Measurements from ENCODE around the gene RGMA.
"Not testable (repeated sequence)": the region's sequence is repeated elsewhere in the genome, so short reads cannot be mapped to it uniquely, and the experiment has no call there.

The RGMA gene

GRCh38 chr15:93048426-93048721 is 40.6 kb downstream of the RGMA start:
- DNase-seq (ENCODE audit: low read depth) = no peak

DNA sequence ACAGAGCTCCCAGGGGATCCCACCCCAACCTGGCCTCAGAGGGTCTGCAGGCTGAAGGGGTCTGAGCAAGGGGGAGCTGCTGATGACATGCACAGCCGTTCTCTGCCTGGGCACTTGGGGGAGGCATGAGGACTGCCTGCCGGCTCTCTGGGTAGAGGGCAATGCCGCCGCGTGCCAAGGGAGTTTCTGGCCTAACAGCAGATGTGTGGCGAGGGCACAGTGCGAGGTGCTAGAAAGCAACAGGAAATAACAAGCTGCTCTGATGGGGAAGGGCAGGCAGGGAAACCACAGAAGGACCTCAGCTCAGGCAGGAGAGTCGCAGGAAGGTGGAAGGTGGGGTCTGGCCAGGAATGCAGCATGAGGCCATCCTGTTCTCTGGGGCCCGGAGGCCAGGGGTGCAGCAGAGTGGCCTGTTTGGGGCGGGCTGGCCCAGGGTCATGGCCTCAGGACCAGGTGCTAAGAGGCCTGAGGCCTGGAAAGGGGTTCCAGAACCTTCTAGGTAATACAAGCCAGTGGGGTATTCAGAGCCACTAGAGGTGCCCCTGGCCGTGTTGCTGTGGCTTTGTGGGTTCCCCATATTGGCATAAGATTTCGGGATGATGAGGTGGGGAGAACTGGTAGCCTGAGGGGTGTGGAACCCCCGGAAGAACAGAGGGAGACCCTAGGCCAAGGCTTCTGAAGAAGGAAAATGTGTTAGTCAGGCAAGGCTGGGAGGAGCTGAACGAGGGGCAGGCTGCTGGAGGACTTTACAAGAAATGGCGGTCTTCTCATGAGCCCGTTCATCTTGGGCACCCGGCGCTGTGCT is 41.2 kb downstream of the RGMA start:
- no peak for DNase-seq (ENCODE audit: low read depth)

- no peak for DNase-seq (ENCODE audit: low read depth)
These were observed 42.3 kb downstream of the RGMA start for GRCh38 chr15:93046721-93047120.

GRCh38 chr15:93046120-93046519 is 42.9 kb downstream of the RGMA start:
- DNase-seq (ENCODE audit: low read depth) = no peak

GRCh38 chr15:93045191-93045785 is 43.7 kb downstream of the RGMA start:
- no peak for DNase-seq (ENCODE audit: low read depth)

GRCh38 chr15:93044301-93045190 is 44.5 kb downstream of the RGMA start:
- DNase-seq (ENCODE audit: low read depth) = no peak

- no peak for DNase-seq (ENCODE audit: low read depth)
These were observed 45.2 kb downstream of the RGMA start for GRCh38 chr15:93043621-93044300.

- no peak for DNase-seq (ENCODE audit: low read depth)
These were observed 46.2 kb downstream of the RGMA start for GRCh38 chr15:93042691-93043378.

GRCh38 chr15:93042211-93042610 is 46.8 kb downstream of the RGMA start:
- no peak for DNase-seq (ENCODE audit: low read depth)

DNA sequence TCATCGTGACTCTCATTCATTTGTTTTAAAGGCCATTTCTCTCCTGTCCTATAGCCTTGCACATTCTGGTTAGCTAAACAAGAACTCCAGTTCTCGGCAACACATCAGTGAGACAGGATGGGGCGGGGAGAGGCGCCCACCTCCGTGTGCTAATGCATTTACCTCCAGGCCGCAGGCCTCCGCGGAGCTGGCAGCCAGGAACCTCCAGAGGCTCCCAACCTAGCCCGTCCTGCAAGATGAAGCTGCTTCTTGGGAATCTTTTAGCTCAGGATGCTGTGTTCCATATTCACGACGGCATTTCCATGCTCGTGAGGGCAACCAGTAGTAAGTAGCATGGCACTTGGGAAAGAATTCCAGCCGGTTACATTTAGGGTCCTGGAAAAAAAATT is 47.9 kb downstream of the RGMA start:
- DNase-seq (ENCODE audit: low read depth) = no peak

- DNase-seq (ENCODE audit: low read depth) = no peak
These were observed 48.5 kb downstream of the RGMA start for GRCh38 chr15:93040288-93041158.

DNA sequence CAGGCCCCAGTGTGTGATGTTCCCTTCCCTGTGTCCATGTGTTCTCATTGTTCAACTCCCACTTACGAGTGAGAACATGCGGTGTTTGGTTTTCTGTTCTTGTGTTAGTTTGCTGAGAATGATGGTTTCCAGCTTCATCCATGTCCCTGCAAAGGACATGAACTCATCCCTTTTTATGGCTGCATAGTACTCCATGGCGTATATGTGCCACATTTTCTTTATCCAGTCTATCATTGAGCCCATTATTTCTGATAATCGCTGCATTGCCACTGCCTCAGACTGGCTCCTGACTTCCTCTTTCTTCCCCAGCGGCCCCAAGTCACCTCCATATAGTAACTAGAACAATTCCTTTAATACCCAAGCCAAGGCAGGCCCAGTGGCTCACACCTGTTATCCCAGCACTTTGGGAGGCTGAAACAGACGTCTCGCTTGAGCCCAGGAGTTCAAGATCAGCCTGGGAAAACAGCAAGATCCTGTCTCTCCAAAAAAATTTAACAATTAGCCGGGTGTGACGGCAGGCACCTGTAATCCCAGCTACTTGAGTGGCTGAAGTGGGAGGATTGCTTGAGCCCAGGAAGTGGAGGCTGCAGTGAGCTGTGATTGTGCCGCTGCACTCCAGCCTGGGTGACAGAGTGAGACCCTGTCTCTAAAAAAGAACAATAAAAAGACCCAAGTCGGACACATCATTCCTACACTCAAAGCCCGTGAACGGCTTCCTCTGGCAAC is 49.3 kb downstream of the RGMA start:
- not testable (repeated sequence) for DNase-seq (ENCODE audit: low read depth)

DNA sequence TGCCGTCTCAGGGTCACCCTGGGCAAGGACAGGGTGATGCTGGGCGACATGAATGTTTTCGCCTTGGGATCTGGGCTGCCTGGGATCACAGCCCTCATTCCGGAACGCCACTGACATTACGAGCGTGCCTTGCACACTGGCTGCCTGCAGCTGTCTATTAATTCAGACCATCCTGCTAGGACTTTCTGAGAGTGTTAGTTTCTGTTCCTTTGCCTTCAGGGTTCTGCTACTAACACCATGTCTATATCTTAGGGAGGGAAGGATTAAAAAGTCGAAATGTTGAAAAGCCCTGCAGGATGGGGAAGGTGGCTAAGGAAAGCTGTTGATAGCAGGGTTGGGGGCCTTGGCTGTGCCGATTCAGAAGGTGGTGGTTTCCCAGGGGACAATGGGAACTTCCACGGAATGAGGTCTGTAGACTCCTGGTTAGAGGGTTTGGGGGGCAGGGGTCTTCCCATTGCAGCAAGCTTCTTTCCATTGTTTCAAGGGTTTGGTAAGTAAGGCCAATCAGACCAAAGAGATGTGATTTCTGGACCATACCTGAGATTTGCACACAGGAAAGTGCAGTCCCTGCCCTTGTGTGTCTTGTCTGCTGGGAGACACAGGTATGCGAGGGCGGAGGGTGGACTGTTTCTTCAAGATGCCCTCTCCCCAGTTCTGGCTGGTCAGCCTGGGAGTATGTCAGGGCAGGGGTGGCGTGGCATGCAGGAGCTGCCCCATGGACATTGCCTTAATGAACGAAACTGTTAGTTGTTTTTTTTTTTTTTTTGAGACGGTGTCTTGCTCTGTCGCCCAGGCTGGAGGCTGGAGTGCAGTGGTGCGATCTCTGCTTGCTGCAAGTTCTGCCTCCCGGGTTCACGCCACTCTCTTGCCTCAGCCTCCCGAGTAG is 50.9 kb downstream of the RGMA start:
- no peak for DNase-seq (ENCODE audit: low read depth)

DNA sequence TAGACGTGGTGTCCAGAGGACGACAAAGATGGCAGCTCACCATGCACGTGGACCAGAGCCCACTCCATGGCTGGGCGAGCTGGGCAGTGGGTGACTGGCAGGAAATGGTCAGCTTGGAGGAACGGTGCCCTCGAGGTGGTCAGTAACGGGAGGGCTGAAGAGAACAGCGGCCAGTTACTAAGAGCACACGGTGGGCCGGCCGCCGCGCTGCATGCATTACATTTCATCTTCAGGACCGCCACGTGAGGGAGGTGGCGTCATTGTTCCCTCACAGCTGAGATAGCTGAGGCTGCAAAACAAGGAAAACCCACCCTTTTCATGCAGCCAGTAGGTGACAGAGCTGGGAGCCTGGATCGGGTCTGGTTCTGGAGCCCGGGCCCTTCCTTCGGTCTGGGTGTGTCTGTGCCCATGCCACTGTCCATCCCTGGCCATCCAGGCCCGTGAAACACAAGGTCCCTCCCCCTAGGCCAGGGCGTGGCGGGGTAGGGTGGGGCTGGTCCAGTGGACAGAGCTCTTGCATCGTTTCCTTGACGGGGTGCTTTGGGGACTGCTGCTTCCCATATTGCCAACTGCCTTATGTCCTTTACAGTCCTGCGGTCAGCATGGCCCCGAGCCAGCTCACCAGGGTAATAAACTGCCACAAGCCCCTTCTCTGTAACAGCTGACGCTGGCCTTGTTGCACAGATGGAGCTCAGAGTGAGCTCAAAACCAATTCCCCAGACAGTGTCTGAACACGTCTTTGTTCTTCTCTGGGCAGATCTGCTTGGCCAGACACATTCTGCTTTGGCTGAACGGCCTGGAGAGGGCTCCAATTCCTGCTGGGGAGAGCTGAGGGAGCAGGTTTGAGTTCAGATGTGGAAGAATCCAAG is 51.8 kb downstream of the RGMA start:
- no peak for DNase-seq (ENCODE audit: low read depth)

DNA sequence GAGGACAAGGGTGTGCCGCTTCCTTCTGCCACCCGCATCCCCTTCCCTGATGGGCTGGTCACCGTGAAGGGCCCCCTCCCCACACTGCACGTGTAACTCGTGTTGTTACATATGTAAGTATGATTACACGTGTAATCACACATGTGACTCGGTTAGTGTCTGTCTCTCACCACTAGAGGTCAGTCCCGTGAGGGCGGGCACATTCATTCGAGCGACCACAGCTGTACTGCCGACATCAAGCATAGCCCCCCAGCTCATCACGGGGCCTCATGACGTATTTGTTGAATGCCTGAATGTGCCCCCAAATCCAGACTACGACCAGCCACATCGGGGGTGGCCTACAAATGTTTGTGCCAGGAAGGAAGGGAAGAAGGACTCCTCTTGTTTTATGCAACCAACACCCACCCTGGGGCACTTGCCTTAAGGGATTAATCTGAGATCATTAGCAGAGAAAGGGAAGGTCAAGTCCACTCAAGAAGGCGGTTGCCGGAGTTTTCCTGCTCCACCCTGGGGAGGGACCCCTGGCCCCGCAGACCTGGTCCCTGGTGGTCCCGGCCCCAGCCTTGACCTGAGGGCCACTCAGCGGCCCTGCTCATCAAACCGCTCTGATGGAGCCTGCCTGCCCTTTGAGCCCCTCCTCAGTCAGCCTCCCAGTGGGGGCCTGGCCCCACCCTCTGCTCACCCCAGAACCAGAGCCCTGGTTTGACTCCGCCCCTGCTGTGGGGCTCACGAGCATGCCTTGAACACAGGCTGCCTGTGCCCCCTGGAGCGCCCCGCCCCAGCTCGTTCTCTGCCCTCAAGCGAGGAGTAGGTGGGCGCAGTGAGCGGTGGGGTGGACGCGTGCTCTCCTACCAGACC is 52.8 kb downstream of the RGMA start:
- DNase-seq (ENCODE audit: low read depth) = peak; percentile 21

DNA sequence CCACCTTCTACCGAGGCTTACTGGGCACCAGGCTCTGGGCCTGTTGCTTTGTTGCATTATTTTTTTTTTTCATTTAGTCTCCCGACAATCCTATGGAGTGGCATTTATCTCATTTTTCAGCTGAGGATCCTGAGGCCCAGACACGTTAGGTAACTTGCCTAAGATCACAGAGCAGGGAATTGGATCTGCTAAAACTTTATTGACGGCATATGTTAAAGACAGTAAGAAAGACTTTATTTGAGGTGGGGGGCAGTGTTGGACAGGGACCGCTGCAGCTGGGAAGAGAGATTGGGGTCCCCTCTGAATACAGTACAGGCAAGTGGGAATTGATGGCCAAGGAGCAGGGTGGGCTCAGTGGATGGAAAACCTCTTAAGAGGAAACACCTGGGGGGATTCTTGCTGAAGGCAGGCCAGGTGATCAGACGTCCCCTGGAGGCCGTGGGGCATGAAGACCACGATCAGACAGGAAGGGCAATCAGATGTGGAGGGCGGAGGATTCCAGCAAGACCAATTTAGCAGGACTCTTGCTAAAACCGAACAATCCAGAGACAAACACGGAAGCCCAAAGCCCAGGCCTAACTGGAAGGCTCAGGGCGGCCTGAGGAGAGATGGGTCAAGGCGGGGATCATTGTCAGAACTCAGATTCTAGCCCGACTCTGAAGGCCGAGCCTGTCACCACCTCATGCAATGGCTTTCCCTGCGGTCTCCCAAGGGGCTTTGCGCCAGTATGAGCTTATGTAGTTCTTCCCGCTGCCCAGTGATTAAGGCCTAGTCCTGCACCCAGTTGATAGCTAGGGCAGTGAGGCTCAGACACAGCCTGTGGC is 53.7 kb downstream of the RGMA start:
- no peak for DNase-seq (ENCODE audit: low read depth)

All from T follicular helper cell (primary cell).